HCEC 1CT (cell line): Measurements from ENCODE around the gene FGFBP3.
A peak's percentile ranks its signal among the peaks of the same experiment; 100 is the strongest.
"Not testable (repeated sequence)": the region's sequence is repeated elsewhere in the genome, so short reads cannot be mapped to it uniquely, and the experiment has no call there.

Source experiments
- DNase-seq: peaks from one replicate; pipeline ENCODE4 v3.0.0-alpha.2; 2017

The FGFBP3 gene

GRCh38 chr10:91897421-91897820 lies 11.9 kb downstream of the FGFBP3 start:
- DNase-seq = no peak

DNA sequence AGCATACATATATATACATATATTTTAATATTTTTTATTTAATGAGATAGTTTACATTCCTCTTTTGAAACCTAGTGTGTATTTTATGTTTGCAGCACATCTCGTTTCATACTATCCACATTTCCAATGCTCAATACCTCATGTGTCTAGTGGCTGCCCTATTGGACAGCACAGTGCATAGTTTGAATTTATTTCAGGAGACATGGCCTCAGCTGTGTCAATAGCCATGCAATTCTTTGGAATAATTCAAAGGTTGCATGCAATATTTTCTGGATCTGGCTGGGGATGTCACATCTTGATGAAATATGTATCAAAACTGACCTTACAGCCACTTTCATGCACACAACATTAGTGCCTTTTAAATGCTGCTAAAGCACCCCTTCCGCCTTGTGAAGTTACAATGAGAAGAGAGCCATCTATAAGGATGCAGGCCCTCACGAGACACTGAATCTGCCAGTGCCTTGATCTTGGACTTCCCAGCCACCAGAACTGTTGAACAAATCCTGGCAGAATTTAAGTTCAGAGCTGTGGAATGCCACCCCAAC lies 13.0 kb downstream of the FGFBP3 start:
- DNase-seq = no peak

- not testable (repeated sequence) for DNase-seq
Observed at GRCh38 chr10:91894261-91894685, 15.0 kb downstream of the FGFBP3 start.

- no peak for DNase-seq
Observed at GRCh38 chr10:91893051-91893450, 16.2 kb downstream of the FGFBP3 start.

- DNase-seq = peak; percentile 95
Observed at GRCh38 chr10:91891125-91892001, 17.9 kb downstream of the FGFBP3 start.

DNA sequence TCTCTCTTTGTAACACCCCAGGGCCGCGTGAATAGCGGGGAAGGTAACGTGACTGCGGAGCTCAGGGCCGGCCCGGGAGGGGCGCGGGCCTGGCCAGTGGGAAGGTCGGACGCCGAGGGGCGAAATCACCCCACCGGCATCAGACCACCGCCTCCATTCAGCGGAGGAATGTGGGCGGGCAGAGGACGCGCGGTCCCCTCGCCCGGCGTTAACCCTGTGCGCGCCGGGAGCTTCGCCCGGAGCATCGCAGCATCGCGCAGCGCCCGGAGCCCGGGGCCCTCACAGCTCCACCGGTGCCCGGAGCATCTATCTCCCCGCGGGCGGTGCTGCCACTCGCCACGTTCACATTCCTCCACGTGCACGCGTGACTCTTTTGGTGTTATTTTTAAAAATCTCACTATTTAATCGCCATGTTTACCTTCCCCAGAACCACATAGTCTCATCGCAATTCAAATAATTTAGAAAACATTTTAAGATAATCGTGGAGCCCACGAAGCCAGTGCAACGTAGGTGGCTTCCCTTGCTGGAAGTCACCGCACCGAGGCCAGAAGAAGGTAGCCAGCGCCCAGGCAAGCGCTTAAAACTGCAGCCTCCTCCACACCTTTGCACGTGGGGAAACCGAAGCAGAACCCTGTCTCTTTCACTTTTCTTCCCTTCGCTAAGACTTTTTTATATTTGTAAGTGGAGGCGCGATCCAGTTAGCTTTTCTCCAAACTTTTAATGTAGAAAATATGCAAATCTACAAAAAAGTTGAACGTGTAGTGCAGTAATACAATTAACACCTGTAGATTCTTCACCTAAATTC lies 21.8 kb downstream of the FGFBP3 start:
- peak; percentile 31 for DNase-seq

GRCh38 chr10:91886954-91887271 lies 22.4 kb downstream of the FGFBP3 start:
- DNase-seq = no peak

DNA sequence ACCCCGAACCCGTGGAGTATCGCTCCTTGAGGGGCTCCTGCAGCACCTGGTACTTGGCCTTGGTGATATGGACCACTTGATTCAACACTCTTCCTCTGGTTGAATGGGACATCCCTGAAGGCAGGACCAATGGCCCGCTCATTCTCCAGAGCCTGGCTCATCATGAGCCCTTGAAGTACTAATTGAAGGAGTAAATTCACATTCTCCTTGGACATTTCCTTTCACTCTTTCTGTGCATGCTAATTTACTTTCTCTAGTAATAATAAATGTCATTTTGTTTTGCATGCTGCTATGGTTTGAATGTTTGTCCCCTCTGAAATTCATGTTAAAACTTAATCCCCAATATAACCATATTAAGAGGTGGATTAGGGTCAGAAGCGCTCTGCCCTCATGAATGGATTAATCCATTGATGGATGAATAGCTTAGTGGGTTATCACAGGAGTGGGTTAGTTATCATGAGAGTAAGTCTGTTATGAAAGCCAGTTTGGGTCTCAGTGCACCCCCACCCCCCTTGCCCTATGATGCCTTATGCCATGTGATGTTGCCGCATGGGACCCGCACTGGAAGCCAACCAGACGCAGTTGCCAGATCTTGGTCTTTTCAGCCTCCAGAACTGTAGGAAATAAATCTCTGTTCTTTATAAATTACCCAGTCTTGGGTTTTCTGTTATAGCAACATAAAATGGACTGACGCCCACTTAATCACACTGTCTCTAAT lies 23.8 kb downstream of the FGFBP3 start:
- DNase-seq = no peak

- no peak for DNase-seq
Observed at GRCh38 chr10:91884536-91884935, 24.8 kb downstream of the FGFBP3 start.

DNA sequence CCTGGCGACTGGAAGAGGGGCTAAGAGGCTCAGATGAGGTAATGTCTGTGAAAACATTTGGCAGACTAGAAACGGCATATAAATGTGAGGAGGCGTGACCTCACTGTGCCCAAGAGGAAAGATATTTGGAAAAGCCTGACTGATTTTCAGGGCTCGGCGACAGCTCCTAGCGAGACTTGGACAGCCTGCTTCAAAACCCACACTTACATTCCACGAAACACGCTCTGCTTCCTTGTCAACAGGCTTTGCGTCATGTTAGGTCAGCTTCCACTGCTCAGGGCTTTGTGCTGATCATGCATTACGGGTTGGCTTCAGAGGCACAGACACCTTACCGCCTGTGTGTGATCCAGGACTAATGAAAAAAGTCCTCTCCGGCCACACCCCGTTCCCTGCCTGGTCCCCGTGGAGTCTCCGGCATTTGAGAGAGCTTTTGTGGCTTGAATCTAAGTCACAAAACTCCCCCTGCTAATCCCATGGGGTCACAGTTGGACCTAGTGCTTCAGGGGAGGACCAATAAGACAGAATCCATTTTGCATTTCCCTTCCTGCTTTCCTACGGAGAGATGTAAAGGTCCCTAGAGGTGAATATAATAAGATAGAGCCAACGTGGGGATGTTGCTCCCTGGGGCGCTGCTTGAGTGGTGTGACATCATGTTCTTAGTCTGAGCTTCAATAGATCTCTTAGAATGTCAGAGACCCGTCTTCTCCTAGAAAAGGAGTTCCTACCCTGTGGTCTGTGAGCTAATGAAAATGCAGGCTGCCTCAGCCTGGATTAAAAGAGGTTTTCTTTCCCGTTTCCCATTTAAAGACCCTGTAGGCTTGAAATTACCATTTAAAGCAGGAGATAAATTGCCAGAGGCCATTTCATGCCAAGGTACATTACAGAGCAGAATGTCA lies 25.5 kb downstream of the FGFBP3 start:
- no peak for DNase-seq

GRCh38 chr10:91880310-91880709 lies 29.0 kb downstream of the FGFBP3 start:
- no peak for DNase-seq

- no peak for DNase-seq
Observed at GRCh38 chr10:91879515-91880170, 29.6 kb downstream of the FGFBP3 start.

DNA sequence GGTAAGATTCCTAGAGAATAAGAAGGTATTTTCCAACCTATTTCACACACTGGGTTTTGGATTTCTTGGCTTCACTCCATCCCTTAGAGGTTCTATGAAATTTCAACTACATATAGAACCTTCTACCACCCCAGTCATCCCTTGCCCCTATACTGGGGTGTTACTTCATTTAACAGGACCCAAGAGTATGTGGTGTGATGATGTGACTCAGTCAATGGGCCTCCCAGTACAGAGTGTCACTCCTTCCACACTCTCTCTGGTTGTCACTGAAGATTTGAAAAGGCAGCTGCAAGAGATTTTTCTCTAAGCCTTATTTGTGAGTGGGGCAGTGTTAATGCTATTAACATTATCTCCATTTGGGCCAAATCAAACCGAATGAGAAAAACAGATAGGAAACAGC lies 33.5 kb downstream of the FGFBP3 start:
- DNase-seq = no peak

DNA sequence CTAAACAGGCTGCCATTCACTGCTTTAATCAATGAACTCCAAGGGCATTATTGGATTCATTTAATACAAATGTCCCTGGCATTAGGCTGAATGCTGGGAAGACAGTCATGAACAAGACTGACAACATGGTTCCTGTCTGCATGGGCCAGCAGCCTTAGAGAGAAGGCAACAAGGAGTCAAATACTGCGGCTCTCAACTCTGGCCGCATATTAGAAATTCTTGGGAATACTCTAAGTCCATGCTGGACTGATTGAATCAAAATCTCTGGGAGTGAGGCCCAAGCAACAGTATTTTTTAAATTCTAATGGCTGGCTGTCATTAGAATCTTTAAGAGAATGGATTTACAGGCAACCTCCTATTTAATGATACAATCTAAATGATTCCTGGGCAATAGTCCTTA lies 34.1 kb downstream of the FGFBP3 start:
- DNase-seq = no peak

- no peak for DNase-seq
Observed at GRCh38 chr10:91865562-91866081, 43.7 kb downstream of the FGFBP3 start.

DNA sequence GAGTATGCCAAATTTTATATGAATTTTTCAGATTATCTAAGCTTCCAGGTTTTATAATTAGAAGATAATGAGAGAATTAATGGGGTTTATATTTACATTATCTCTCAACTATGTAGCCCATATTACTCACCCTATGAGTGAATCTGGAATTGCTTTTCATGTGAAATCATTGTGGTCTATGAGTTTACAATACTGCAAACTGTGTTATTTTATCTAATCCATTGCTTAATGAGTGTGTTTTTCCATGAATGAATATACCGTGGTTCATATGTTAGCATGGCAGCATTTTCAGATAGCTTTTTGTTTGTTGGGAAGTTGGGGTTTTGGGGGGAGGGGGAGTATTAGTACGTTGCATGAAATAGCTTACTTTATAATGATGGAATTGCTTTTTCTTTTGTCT lies 44.5 kb downstream of the FGFBP3 start:
- DNase-seq = peak; percentile 34

GRCh38 chr10:91864099-91864498 lies 45.2 kb downstream of the FGFBP3 start:
- no peak for DNase-seq

GRCh38 chr10:91860885-91861284 lies 48.4 kb downstream of the FGFBP3 start:
- DNase-seq = no peak

GRCh38 chr10:91856637-91857036 lies 52.6 kb downstream of the FGFBP3 start:
- DNase-seq = peak; percentile 15
